SW 1271 (cell line): Measurements from ENCODE around the gene ADA.
"Not testable (repeated sequence)": the region's sequence is repeated elsewhere in the genome, so short reads cannot be mapped to it uniquely, and the experiment has no call there.

Source experiments
- DNase-seq, 2 experiments: peaks; one replicate each; lab custom pipeline; 2025; lab: John Stamatoyannopoulos, UW

Gene ADA

GRCh38 chr20:44651684-44652423 lies at the start of gene ADA:
ADA (minus strand) TSS chr20:44651699; CDS start chr20:44651607, 92 bp downstream.
- peak in 1 of 2 experiments; percentile 69 for DNase-seq

- DNase-seq, result no peak
Measured at GRCh38 chr20:44700306-44700705, 48.8 kb upstream of the ADA start.

GRCh38 chr20:44698351-44698750 lies 46.9 kb upstream of the ADA start:
- DNase-seq, result no peak

GRCh38 chr20:44697041-44697440 lies 45.5 kb upstream of the ADA start:
- DNase-seq, result not testable (repeated sequence)

DNA sequence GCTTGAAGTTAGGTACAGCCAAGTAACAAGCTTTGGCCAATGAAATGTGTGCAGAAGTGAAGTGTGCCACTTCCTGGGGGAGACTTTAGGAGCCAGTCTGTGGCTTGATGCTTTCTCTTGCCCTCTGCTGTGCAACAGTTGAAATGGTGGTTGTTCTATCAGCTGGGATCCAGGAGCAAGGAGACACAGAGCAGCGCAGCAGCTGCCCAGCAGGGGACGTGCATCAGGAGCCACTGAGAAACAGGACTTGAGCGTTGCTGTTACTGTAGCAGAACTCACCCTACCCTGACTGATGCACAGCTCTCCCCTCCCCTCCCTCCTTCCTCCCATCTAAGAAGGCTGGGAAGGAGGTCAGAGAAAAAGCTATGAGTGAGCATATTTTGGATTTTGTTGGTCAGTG lies 44.8 kb upstream of the ADA start:
- DNase-seq, result peak in 1 of 2 experiments; percentile 16

DNA sequence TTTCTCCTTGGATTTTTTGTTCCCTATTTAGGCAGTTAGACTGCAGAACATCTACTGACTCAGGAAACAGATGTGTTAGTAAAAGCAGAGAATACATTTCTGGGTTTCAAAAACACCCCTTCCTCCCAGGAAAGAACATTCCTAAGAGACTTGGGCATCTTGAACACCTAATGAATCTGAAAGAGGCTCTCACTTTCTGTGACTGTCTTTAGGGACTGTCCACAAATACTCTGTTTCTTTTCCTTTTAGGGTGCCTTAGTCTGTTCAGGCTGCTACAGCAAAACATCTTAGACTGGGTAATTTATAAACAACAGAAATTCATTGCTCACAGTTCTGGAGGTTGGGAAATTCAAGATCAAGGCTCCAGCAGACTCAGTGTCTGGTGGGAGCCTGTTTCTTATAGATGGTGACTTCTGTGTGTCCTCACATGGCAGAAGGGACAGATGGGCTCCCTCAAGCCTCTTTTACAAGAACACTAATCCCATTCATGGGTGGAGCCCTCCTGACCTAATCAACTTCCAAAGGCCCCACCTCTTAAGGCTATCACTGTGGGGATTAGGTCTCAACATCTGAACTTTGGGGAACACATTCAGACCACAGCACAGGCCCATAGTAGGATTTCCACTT lies 44.3 kb upstream of the ADA start:
- DNase-seq, result peak in 1 of 2 experiments; percentile 22

- no peak for DNase-seq
Measured at GRCh38 chr20:44695295-44695673, 43.8 kb upstream of the ADA start.

DNA sequence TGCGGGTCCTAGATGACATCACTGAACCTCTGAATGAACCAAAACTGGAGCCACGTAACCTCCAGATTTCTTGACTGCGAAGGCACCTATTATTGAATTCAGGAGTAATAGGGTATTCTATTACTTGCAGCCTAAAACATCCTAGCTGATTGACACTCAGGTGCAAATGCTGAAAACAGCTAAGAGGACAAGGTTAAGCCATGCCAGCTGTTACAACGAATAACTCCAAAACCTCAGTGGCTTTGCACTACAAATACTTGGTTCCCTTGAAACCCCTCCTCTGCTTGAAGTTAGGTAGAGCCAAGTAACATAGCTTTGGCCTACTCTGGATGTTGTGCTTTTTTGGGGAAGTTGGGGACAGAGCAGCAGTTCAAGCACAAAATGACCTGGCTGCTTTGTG lies 42.7 kb upstream of the ADA start:
- DNase-seq, result no peak

DNA sequence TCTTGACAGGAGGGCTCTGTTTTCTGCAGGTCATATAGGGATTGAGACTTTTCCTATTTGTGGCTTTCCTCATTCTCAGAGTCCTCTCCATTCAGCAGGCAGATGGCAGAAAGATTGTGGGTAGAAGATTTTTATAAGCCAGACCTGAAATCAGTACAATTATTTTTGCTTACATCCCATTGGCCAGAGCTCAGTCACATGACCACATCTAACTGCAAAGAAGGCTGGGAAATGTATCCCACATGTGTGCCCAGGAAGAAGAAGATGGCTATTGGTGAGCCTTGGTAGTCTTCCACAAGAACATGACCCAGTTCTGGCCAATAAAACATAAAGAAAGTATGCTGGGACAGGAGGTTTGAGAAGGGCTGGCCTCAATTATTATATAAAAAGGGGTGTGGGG lies 42.1 kb upstream of the ADA start:
- peak in 1 of 2 experiments; percentile 31 for DNase-seq

DNA sequence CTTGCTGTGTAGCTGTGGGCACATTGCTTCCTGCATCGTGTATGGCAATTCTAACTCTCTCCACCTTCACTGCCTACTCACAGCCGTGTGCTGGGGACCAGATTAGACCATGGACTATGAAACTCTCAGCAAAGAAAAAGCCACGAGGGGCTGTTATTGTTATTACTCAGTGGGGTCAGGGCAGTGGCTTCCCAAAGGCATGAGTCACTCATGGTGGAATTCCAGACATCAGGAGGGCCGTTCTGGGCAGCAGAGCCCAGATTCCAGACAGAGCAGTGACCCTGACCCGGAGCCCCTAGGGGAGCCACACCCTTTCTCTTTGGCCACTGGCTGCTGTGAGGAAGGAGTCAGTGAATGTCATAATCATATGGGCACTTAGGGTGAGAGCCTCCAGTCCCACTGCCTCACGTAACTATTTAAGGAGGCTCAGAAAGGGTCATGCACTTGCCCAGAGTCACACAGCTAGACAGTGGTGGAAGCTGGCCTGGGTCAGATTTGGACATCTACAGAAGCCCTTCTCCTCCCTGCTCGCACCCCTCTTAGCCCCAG lies 41.5 kb upstream of the ADA start:
- DNase-seq, result peak; percentile 93 to 98

DNA sequence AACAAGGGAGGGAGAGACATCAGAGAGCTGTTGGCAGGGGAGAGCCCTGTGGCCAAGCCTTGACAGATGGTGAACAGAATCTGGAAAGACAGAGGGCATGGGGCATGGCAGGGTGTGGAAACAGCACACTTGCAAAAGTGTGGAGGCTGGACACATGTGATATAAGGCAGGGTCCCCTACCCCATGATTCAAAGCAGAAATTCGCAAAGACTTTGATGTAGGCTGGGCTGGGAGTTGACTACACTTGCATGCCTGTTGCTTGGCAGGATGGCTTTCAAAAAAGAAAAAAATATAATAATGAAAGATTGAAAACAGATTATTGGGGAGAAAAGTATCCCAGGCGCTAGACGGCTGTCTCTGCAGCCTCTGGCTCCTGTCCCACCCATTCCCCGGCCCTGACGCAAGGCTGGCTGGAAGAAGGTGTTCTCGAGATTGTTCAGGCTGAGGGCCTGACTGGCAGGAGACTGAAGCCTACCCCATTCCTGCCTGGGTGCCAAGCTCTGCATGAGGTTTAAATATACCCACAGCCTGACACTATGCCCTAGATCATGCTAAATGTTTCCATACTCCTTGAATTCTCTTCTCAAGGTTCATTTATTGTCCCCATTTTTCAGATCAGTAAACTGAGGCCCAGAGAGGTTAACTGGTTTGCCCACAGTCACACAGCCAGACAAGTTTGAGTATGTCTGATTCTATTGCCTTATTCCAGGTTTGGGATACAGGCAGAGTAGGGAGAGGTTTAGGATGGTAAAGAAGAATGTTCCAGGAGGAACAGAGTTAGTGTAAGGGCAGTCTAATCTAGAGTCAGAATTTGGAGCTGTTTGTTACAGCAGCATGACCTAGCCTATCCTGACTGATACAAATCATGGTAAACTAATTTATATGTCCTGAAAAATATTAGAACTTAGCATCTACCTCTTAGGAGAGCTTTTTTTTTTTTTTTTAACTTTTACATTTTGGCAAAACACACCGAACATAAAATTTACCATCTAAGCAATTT lies 40.2 kb upstream of the ADA start:
- DNase-seq, result no peak

- DNase-seq, result no peak
Measured at GRCh38 chr20:44690781-44691423, 39.4 kb upstream of the ADA start.

- DNase-seq, result no peak
Measured at GRCh38 chr20:44689809-44690208, 38.3 kb upstream of the ADA start.

DNA sequence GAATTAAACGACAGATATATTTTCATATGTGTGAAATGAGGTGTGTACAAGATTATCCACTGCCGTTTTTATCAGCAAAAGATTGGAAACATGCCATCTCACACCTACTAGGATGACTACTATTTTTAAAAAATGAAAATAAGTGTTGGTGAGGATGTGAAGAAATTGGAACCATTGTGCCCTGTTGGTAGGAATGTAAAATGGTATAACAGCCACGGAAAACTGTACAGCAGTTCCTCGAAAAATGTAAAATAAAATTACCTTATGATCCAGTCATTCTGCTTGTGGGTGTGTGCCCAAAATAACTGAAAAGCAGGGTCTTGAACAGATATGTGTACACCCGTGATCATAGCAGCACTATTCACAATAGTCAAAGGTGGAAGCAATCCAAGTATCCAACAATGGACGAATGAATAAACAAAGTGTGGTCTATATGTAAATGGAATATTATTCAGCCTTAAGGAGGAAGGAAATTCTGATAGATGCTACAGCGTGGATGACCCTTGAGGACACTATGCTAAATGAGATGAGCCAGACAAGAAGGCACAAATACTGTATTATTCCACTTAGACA lies 36.6 kb upstream of the ADA start:
- DNase-seq, result no peak

DNA sequence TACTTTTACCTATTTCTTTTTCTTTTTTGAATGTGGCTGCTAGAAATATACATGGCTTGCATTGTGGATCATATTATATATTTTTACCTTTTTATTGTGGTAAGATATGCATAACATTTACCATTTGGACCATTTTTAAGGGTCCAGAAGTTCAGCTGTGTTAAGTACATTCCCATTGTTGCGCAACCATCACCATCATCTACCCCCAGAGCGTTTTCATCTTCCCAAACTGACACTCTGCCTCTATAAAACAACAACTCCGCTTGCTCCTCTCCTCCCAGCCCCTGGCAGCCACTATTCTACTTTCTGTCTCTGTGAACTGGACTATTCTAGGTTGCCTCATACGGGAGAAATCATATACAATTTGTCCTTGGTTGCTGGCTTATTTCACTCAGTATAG lies 35.4 kb upstream of the ADA start:
- DNase-seq, result no peak

DNA sequence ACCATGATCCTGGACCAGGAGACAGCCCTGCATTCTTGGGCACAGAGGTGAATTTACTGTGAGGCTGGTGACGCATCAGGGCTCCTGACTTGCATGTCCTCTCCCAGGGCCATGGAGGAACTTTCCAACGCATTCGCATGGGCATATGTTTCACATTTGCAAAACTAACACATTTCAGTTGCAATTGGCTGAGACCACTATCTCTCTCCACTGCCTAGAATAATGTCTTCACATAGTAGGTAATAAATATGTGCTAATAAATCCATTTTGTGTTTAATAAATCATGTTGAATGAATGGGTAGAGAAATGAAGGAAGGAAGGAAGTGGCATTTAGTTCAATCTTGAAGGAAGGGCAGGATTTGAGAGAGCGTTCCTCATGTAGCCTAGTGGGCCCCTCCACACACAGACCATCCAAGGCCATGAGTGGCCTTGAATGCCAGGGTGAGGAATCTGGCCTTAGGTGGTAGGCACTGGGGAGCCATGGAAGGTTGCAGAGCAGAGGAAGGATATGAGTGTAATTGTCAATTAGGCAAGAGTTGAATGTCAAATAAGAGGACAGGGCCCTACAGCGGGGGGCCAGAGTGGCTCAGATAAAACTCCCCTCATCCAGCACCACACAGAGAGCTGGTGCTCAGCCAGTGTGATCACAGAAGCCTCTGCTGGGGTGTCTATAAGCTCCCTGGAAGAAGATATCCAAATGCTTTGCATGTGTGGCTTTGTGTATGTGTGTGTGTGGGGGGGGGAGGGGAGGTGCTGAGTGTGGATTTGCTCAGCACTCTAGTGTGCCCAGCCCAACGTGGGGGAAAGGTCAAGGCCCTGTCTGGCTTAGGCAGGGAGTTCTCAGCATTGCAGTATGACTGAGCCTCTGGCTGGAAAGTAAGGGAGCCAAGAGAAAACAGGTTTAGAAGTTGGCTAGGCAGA lies 32.8 kb upstream of the ADA start:
- DNase-seq, result no peak

DNA sequence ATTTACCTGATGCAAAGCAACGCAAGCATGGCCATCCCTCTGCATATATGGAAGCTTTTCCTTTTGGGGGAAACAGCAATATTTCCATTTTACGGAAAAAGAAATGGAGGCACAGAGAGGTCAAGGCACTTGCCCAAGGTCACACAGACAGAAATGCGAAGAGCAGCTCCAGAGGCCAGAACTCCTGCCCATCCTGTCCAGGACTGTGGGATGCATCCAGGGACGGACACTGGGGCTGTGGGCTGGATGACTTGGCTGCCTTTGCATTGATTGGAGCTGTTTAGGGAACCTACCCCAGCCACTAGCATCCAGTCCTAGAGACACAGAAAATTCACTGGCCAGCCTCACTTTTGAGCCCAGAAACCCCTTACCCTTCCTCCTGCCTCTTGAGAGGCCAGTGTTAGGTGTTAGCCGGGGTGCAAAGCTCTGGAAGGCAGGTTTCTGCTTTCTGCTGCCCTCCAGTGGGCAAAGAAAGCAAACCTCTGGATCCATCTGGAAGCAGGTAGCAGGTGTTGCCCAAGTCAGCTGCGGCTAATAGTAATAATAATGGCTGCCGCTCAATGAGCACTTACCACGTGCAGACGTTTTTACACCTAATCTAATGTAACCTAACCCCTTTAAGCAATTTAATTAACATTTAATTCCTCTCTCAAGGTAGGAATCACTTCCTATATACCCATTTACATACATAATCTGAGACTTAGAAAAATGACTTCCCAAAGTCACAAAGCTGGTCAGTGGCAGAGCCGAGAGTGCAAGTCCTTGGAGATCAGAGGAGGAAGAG lies 32.0 kb upstream of the ADA start:
- peak in 1 of 2 experiments; percentile 28 for DNase-seq

GRCh38 chr20:44681796-44682566 lies 30.5 kb upstream of the ADA start:
- no peak for DNase-seq
